GM19438 (cell line): ENCODE data around the gene ZDHHC13.

ENCODE experiments used
- ATAC-seq: cut with Tn5 transposase; IDR thresholded peaks from one replicate; pipeline ENCODE4 v1.9.1; 2021; ENCODE audit warnings: low read depth; ENCODE audit not compliant: unreplicated experiment

The ZDHHC13 gene

GRCh38 chr11:19164230-19164855 is 47.4 kb downstream of the ZDHHC13 start:
- no peak for ATAC-seq

- ATAC-seq = no peak
Observed at GRCh38 chr11:19164881-19165280, 47.9 kb downstream of the ZDHHC13 start.

- no peak for ATAC-seq
Observed at GRCh38 chr11:19168090-19168489, 51.1 kb downstream of the ZDHHC13 start.

GRCh38 chr11:19173004-19173689 is 56.2 kb downstream of the ZDHHC13 start:
- no peak for ATAC-seq

- ATAC-seq = no peak
Observed at GRCh38 chr11:19173964-19174638, 57.1 kb downstream of the ZDHHC13 start.

GRCh38 chr11:19176629-19177186 is 59.7 kb downstream of the ZDHHC13 start:
- no peak for ATAC-seq

- no peak for ATAC-seq
Observed at GRCh38 chr11:19181531-19182261, 64.7 kb downstream of the ZDHHC13 start.

- ATAC-seq = no peak
Observed at GRCh38 chr11:19183646-19184045, 66.7 kb downstream of the ZDHHC13 start.

GRCh38 chr11:19185036-19185435 is 68.1 kb downstream of the ZDHHC13 start:
- no peak for ATAC-seq

GRCh38 chr11:19185516-19186052 is 68.6 kb downstream of the ZDHHC13 start:
- no peak for ATAC-seq

- no peak for ATAC-seq
Observed at GRCh38 chr11:19187114-19187832, 70.3 kb downstream of the ZDHHC13 start.

GRCh38 chr11:19187833-19188258 is 70.9 kb downstream of the ZDHHC13 start:
- no peak for ATAC-seq

- ATAC-seq = no peak
Observed at GRCh38 chr11:19191530-19192169, 74.7 kb downstream of the ZDHHC13 start.

GRCh38 chr11:19193916-19194315 is 76.9 kb downstream of the ZDHHC13 start:
- ATAC-seq = no peak

GRCh38 chr11:19194620-19195308 is 77.8 kb downstream of the ZDHHC13 start:
- ATAC-seq = no peak

- no peak for ATAC-seq
Observed at GRCh38 chr11:19196432-19196831, 79.5 kb downstream of the ZDHHC13 start.

- no peak for ATAC-seq
Observed at GRCh38 chr11:19199048-19199447, 82.1 kb downstream of the ZDHHC13 start.

- ATAC-seq = no peak
Observed at GRCh38 chr11:19199771-19200170, 82.8 kb downstream of the ZDHHC13 start.
